Heart right ventricle (tissue), 16 donors: ENCODE results near the gene PPP1R15A. TPM values are rescaled to one million over a fixed set of nuclear protein-coding genes. Genes with fewer than 3 reads are reported as not detected.

Experiments used
- ATAC-seq, 8 donors: fragments of 200-7000 bp; cut with Tn5 transposase; one replicate each; pipeline ENCODE4 v1.9.1; 2020; ENCODE audit warnings: mild to moderate bottlenecking in 8 of 8, moderate library complexity in 8 of 8, moderate number of reproducible peaks in 1 of 8
- DNase-seq, 2 donors: peaks; one replicate each; pipeline ENCODE4 v3.0.0-alpha.2; 2020
- H3K27ac ChIP-seq, 10 donors: fragments of 200-600 bp; sonication (generic) in 2 of 10; one replicate each; pipeline versions ENCODE4 v1.5.0 to v1.8.0; 2020 to 2022; ENCODE audit warnings: mild to moderate bottlenecking in 3 of 10
- H3K27me3 ChIP-seq, 7 donors: fragments of 200-600 bp; one replicate each; pipeline ENCODE4 v1.8.0; 2021 to 2022; ENCODE audit warnings: mild to moderate bottlenecking in 2 of 7
- H3K36me3 ChIP-seq, 9 donors: fragments of 200-600 bp; sonication (generic) in 1 of 9; one replicate each; pipeline versions ENCODE4 v1.5.0 to v1.8.0; 2020 to 2022; ENCODE audit warnings: mild to moderate bottlenecking in 2 of 9
- H3K4me1 ChIP-seq, 9 donors: fragments of 200-600 bp; sonication (generic) in 1 of 9; one replicate each; pipeline versions ENCODE4 v1.5.0 to v1.8.0; 2020 to 2022; ENCODE audit warnings: mild to moderate bottlenecking in 4 of 9
- H3K4me3 ChIP-seq, 10 donors: fragments of 200-600 bp; sonication (generic) in 2 of 10; one replicate each; pipeline versions ENCODE4 v1.5.0 to v1.8.0; 2020 to 2022; ENCODE audit warnings: mild to moderate bottlenecking in 7 of 10, moderate library complexity in 2 of 10
- H3K9me3 ChIP-seq, 11 donors: fragments of 200-600 bp in 10 of 11; sonication (generic) in 2 of 11; one replicate each; pipeline versions ENCODE4 v1.5.0 to v1.8.0; 2013 to 2022; ENCODE audit warnings: mild to moderate bottlenecking in 2 of 11, control low read depth in 1 of 11, moderate library complexity in 1 of 11
- WGBS, 2 donors: extraction: QIAGEN DNeasy Blood & Tissue Kit; methylation state at CpG; one replicate each; pipeline ENCODE4 v1.1.7; 2013; ENCODE audit warnings: inconsistent platforms in 1 of 2; 5-methylcytosine and 5-hydroxymethylcytosine counted together
- intact Hi-C, 10 donors: fragments of 100-400 bp; cut with DNase I; formaldehyde crosslinking; loops; one replicate each; pipeline versions ENCODE4 v1.11.1 to v1.14.2; 2022
- polyA plus RNA-seq, 2 donors: library from polyadenylated mRNA; stranded (reverse); fragments of 200-250 nt; gene quantifications; one replicate each; pipeline ENCODE4 v1.2.3, GENCODE V29; 2013
- total RNA-seq, 10 donors: library from RNA; stranded (reverse); fragmentation: NEBNext Ultra II Directional in 3 of 10; extraction: Animal tissue kit (Norgen Biotek cat#: 25700) in 3 of 10; gene quantifications; one replicate each; pipeline versions ENCODE4 v1.2.1 to v1.2.4, GENCODE V29; 2021 to 2023
- TF ChIP-seq, protein P1 (sequence below), 9 donors: fragments of 200-600 bp; sonication (generic) in 2 of 9; IDR thresholded peaks; one replicate each; pipeline versions ENCODE4 v1.5.0 to v1.8.0; 2021 to 2022; ENCODE audit warnings: antibody characterized with exemption in 9 of 9, mild to moderate bottlenecking in 5 of 9, moderate library complexity in 1 of 9
- donor health status: Arrhythmogenic right ventricular cardiomyopathy.
- donor health status: ischemic (EF 13 %, LVEDD 7.1; RV severe dilation, severe dysfunction).
- donor health status: healthy with polysubstance abuse.
- donor health status: DM: no; HTN: yes; CAD: no.
- donor health status: DM: no; HTN: no; CAD: no.
- donor health status: ischemic (EF 25% LVEDD 6.9; RV normal size, moderate dysfunction).
- donor health status: ischemic (EF 25% LVEDD 5.7; RV mildly dilated, moderate dysfunction).
- donor health status: healthy.
- donor health status: DM: yes; HTN: yes; CAD: no.
- donor health status: Ischemic cardiomyopathy.
- donor health status: ischemic (EF 35%, LVEDD 5.7; RV mildly dilated, moderate dysfunction).
- donor health status: nonischemic (EF 11% LVEDD 7.7; RV severe dilation, severe dysfunction).
- donor health status: DM: yes; HTN: yes; CAD: no.
- donor health status: PGD.
- donor health status: ischemic (EF 29% LVEDD 5.4; RV normal size, mild dysfunction).
- donor health status: nonischemic (EF 23%, LVEDD 6.1; RV moderate dilation, normal function).

The PPP1R15A gene
- total and polyA plus RNA-seq, 12 donors, result 55.4 to 192 (median 73.7) TPM

DNA sequence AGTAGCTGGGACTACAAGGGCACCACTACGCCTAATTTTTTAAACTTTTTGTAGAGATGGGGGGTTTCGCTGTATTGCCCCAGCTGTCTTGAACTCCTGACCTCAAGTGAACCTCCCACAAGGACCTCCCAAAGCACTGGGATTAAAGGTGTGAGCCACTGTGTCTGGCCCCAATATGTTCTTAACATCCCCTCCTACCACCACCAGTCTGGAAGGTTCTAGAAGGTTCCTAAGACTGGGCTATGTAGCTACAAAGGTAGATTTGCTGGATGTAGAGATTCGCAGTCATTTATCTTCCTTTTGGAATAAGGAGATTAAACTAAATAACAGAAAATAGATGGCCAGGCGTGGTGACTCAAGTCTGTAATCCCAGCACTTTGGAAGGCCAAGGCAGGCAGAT lies 41.3 kb upstream of the PPP1R15A start:
- TF ChIP-seq, protein P1, sequence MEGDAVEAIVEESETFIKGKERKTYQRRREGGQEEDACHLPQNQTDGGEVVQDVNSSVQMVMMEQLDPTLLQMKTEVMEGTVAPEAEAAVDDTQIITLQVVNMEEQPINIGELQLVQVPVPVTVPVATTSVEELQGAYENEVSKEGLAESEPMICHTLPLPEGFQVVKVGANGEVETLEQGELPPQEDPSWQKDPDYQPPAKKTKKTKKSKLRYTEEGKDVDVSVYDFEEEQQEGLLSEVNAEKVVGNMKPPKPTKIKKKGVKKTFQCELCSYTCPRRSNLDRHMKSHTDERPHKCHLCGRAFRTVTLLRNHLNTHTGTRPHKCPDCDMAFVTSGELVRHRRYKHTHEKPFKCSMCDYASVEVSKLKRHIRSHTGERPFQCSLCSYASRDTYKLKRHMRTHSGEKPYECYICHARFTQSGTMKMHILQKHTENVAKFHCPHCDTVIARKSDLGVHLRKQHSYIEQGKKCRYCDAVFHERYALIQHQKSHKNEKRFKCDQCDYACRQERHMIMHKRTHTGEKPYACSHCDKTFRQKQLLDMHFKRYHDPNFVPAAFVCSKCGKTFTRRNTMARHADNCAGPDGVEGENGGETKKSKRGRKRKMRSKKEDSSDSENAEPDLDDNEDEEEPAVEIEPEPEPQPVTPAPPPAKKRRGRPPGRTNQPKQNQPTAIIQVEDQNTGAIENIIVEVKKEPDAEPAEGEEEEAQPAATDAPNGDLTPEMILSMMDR (IDR thresholded peaks at IDR 0.05), result no peak
- Histone ChIP-seq H3K4me1 (peaks cover 0 to 6% (median 5%) of the 10 kb centered on the region in 9 donors), H3K9me3 (no peaks in the 10 kb centered on the region), H3K36me3 (peaks cover 0 to 45% (median 0%) of the 10 kb centered on the region in 9 donors), H3K4me3 (no peak overlapping the region), H3K27ac (no peak overlapping the region), H3K27me3 (no peaks in the 10 kb centered on the region)
- 96 to 100% methylated on average over 4 of the region's 4 CpGs for WGBS, 2 donors
- intact Hi-C loops, result loop anchor here in 3 of 10 donors (10.0 kb wide), 2 partner anchors 156 to 186 kb away; partner anchors contain the start of genes CA11 (in 2 of the 3) and NTN5 (in 1 of the 3)
- no peak for DNase-seq
- ATAC-seq, result no peak

DNA sequence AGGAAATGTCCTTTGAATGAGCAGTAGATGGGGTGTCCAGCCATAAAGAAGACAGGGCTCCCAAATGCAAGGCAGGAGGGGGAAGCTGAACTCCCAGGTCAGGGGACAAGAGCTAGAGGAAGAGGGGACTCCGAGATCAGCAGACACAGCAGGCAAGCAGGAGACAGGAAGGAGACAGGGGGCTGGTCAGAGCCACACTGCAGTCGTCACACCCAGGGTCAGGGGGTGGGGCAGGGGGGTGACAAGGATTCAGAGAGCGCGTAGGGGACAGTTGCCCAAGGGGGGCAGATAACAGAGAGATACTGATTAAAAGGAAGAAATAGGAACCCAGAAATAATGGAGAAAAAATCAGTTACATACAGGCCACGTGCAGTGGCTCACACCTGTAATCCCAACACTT lies 39.2 kb upstream of the PPP1R15A start:
- Histone ChIP-seq H3K4me3 (no peak overlapping the region), H3K36me3 (peaks cover 0 to 43% (median 0%) of the 10 kb centered on the region in 9 donors), H3K27ac (no peak overlapping the region), H3K27me3 (peaks cover 0 to 4% (median 0%) of the 10 kb centered on the region in 7 donors), H3K4me1 (peaks cover 0 to 21% (median 10%) of the 10 kb centered on the region in 9 donors), H3K9me3 (no peaks in the 10 kb centered on the region)
- DNase-seq, result no peak
- ATAC-seq, result no peak
- TF ChIP-seq, protein P1 (IDR thresholded peaks at IDR 0.05), result no peak
- intact Hi-C loops, result loop anchor here in 3 of 10 donors (10.0 kb wide), 2 partner anchors 158 to 188 kb away; partner anchors contain the start of genes CA11 (in 2 of the 3) and NTN5 (in 1 of the 3)
- 67 to 73% methylated on average over 5 of the region's 5 CpGs for WGBS, 2 donors

DNA sequence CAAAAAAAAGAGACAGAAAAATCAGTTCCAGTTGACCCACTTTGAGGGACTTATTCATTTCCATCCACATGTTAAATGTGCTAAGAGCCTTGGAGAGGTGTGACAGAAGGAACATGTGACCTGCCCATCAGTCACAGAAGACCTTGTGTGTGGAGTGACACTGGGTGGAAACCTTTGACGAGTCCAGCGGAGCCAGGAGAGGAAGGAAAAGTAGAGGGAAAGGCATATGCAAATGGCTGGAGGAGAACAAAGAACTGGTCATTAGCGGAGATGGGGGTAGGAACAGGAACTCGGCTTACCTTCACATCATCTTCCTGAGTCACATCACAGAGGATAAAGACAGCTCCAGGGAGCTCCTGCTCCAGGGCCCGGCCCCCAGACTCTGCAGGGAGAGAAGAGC lies 38.2 kb upstream of the PPP1R15A start:
- 82 to 86% methylated on average over 5 of the region's 5 CpGs for WGBS, 2 donors
- peaks cover 0 to 21% (median 10%) of the 10 kb centered on the region in 9 donors for H3K4me1 ChIP-seq
- H3K27ac ChIP-seq, result no peak overlapping the region
- DNase-seq (no peak), ATAC-seq (no peak)
- H3K36me3 ChIP-seq, result peaks cover 0 to 37% (median 0%) of the 10 kb centered on the region in 9 donors
- H3K9me3 ChIP-seq, result no peaks in the 10 kb centered on the region
- peaks cover 0 to 4% (median 0%) of the 10 kb centered on the region in 7 donors for H3K27me3 ChIP-seq
- no peak overlapping the region for H3K4me3 ChIP-seq
- TF ChIP-seq, protein P1 (IDR thresholded peaks at IDR 0.05), result no peak
- intact Hi-C loops, result loop anchor here in 3 of 10 donors (10.0 kb wide), 2 partner anchors 159 to 189 kb away; partner anchors contain the start of genes CA11 (in 2 of the 3) and NTN5 (in 1 of the 3)

- TF ChIP-seq, protein P1 (IDR thresholded peaks at IDR 0.05), result peak; percentile 82 to 94 (median 90)
- WGBS, 2 donors, result 4 to 5% methylated on average over 12 of the region's 12 CpGs
- peak; percentile 91 to 96 (median 92) for ATAC-seq
- peak overlapping the region; percentile 21 to 55 (median 42) for H3K4me3 ChIP-seq
- peaks cover 0 to 36% (median 0%) of the 10 kb centered on the region in 9 donors for H3K36me3 ChIP-seq
- no peaks in the 10 kb centered on the region for H3K9me3 ChIP-seq
- H3K27ac ChIP-seq, result peak overlapping the region in 8 of 10 donors; percentile 29 to 77 (median 64)
- peaks cover 0 to 4% (median 0%) of the 10 kb centered on the region in 7 donors for H3K27me3 ChIP-seq
- intact Hi-C loops, result loop anchor here in 9 of 10 donors (1.0 to 10.0 kb wide), 7 partner anchors 40 to 191 kb away; partner anchors contain the start of genes CA11 (in 5 of the 9) and NTN5 (in 1 of the 9)
- peak; percentile 93 for DNase-seq
- peaks cover 0 to 21% (median 10%) of the 10 kb centered on the region in 9 donors for H3K4me1 ChIP-seq
Observed at GRCh38 chr19:48835734-48836088, 36.5 kb upstream of the PPP1R15A start.
